Measurements from ENCODE around the gene CDY1.
"Not testable (repeated sequence)": the region's sequence is repeated elsewhere in the genome, so short reads cannot be mapped to it uniquely, and the experiment has no call there.

GRCh38 chrY:25626524-25626923, 4.6 kb downstream of the CDY1 start:
- TF ChIP-seq ATF3 (IDR thresholded peaks at IDR 0.05); POLR2A (IDR thresholded peaks at IDR 0.05; ENCODE audit: borderline replicate concordance, extremely low read depth, insufficient read depth, insufficient read length); CTCF (IDR thresholded peaks at IDR 0.05 in 2 of 3, conservative IDR thresholded peaks at IDR 0.05 in 1 of 3; ENCODE audit: borderline replicate concordance in 1 of 3, insufficient read depth in 1 of 3, low read depth in 2 of 3, low read length in 2 of 3); MAX (IDR thresholded peaks at IDR 0.05); POLR2AphosphoS5 (IDR thresholded peaks at IDR 0.05; ENCODE audit: low read depth, low read length); REST (IDR thresholded peaks at IDR 0.05; ENCODE audit: low read depth); YY1 (IDR thresholded peaks at IDR 0.05; ENCODE audit: extremely low read depth, insufficient replicate concordance, low read depth, low read length); SP1 (IDR thresholded peaks at IDR 0.05; ENCODE audit: low read depth); ZFX (IDR thresholded peaks at IDR 0.05); RAD21 (IDR thresholded peaks at IDR 0.05; ENCODE audit: low read depth): not testable (repeated sequence)

Data from HCT116 (cell line).